MCF 10A (cell line): Measurements from ENCODE around the gene WDFY3. TPM values are rescaled to one million over a fixed set of nuclear protein-coding genes. Genes with fewer than 3 reads are reported as not detected.
A peak's percentile ranks its signal among the peaks of the same experiment; 100 is the strongest.
"Not testable (repeated sequence)": the region's sequence is repeated elsewhere in the genome, so short reads cannot be mapped to it uniquely, and the experiment has no call there.

Experiments
- BruUV-seq: library from RNA; stranded (reverse); fragments of 400-500 nt; replicated peaks from 2 replicates; lab custom pipeline; 2021; lab: Mats Ljungman, UMichigan
- CTCF ChIA-PET: fragments of 300-600 bp; sonication (Branson Sonifier 250); formaldehyde crosslinking; extraction: SDS; loops from one replicate; lab custom pipeline; 2021; ENCODE audit warnings: antibody characterized with exemption, inconsistent platforms; lab: Yijun Ruan, JAX
- POLR2A ChIA-PET: fragments of 300-600, 350-650 bp; sonication (Branson Sonifier 250); formaldehyde crosslinking; extraction: SDS; loops from one replicate; lab custom pipeline; 2020; ENCODE audit warnings: antibody characterized with exemption, inconsistent platforms; lab: Yijun Ruan, JAX
- DNase-seq: peaks from one replicate; pipeline ENCODE4 v3.0.0-alpha.2; 2018; ENCODE audit not compliant: unreplicated experiment
- H3K27ac Mint-ChIP-seq: one replicate; pipeline ENCODE4 v1.8.0; 2022; ENCODE audit warnings: mild to moderate bottlenecking, low read depth, mixed read lengths; ENCODE audit not compliant: unreplicated experiment
- H3K27me3 Mint-ChIP-seq: one replicate; pipeline ENCODE4 v1.8.0; 2022; ENCODE audit warnings: mixed read lengths; ENCODE audit not compliant: insufficient read depth, unreplicated experiment
- H3K36me3 Mint-ChIP-seq: one replicate; pipeline ENCODE4 v1.8.0; 2022; ENCODE audit warnings: mild to moderate bottlenecking, moderate library complexity, mixed read lengths; ENCODE audit not compliant: insufficient read depth, unreplicated experiment
- H3K4me1 Mint-ChIP-seq: one replicate; pipeline ENCODE4 v1.8.0; 2022; ENCODE audit warnings: mixed read lengths; ENCODE audit not compliant: insufficient read depth, unreplicated experiment
- H3K4me3 Mint-ChIP-seq: one replicate; pipeline ENCODE4 v1.8.0; 2022; ENCODE audit warnings: mild to moderate bottlenecking, moderate library complexity, mixed read lengths; ENCODE audit not compliant: unreplicated experiment
- H3K9me3 Mint-ChIP-seq: one replicate; pipeline ENCODE4 v1.8.0; 2022; ENCODE audit warnings: mixed read lengths; ENCODE audit not compliant: unreplicated experiment
- CTCF ChIP-seq: fragments of 200-600 bp; IDR thresholded peaks from one replicate; pipeline ENCODE4 v1.8.0; 2022; ENCODE audit warnings: antibody characterized with exemption, mild to moderate bottlenecking; ENCODE audit not compliant: unreplicated experiment
- intact Hi-C: fragments of 100-400 bp; cut with micrococcal nuclease; formaldehyde crosslinking; loops from 2 replicates; pipeline ENCODE4 v1.14.1; 2022
- total RNA-seq: library from RNA; stranded (reverse); gene quantifications from 2 replicates; pipeline ENCODE4 v1.2.3, GENCODE V29; 2022

WDFY3 gene
- total RNA-seq, 1 experiment from 2014 or later = 90.7 TPM

- Mint-ChIP-seq H3K27ac (no peak overlapping the region), H3K27me3 (no peaks in the 10 kb centered on the region), H3K9me3 (no peaks in the 10 kb centered on the region), H3K36me3 (peaks cover 21% of the 10 kb centered on the region), H3K4me1 (no peaks in the 10 kb centered on the region), H3K4me3 (no peak overlapping the region)
- no TSS peak for BruUV-seq
- intact Hi-C loops = no loop called here
- ChIA-PET CTCF (no interaction called here), POLR2A (interaction anchor here (0.8 kb wide), 2 partner anchors 9 to 146 kb away, joined by 3 to 5 read pairs; partner anchors contain the start of gene WDFY3)
- TF ChIP-seq CTCF = no peak
- no peak for DNase-seq
Measured at GRCh38 chr4:84821064-84821463, 145.4 kb downstream of the WDFY3 start.

GRCh38 chr4:84814094-84814750, 152.3 kb downstream of the WDFY3 start:
- no peak for TF ChIP-seq CTCF
- CTCF ChIA-PET = no interaction called here
- Mint-ChIP-seq H3K27me3 (no peaks in the 10 kb centered on the region), H3K9me3 (no peaks in the 10 kb centered on the region), H3K36me3 (peaks cover 34% of the 10 kb centered on the region), H3K4me3 (no peak overlapping the region), H3K27ac (peak overlapping the region; percentile 93), H3K4me1 (peaks cover 17% of the 10 kb centered on the region)
- BruUV-seq = TSS peak; percentile 10
- POLR2A ChIA-PET = no interaction called here
- DNase-seq = peak; percentile 89
- intact Hi-C loops = loop anchor here (1.0 kb wide), 1 partner anchor 152 kb away; the partner anchor contains the start of gene WDFY3

DNA sequence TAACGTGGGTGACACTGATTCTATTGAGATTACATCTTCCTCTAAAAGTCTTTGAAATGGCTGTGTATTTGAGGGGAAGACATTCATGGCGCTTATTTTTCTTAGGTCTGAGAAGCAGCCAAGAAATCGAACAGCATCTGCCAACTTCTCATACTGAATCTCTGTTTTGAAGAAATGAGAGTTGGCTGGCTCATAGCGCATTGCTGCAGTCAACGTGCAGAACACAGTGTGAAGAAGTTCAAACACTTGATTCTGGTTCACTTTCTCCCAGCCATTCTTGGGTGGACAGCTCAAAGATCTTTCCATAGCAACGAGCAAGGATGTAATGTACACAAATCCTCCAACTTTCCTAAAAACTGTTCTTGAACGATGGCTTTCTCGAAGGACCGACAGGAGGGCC, 156.5 kb downstream of the WDFY3 start:
- H3K27me3 Mint-ChIP-seq = no peaks in the 10 kb centered on the region
- H3K36me3 Mint-ChIP-seq = peaks cover 35% of the 10 kb centered on the region
- ChIA-PET POLR2A (interaction anchor here (0.6 kb wide), 1 partner anchor 532 kb away, joined by 4 read pairs; no protein-coding TSS in a partner anchor), CTCF (no interaction called here)
- no peak for TF ChIP-seq CTCF
- H3K9me3 Mint-ChIP-seq = no peaks in the 10 kb centered on the region
- intact Hi-C loops = no loop called here
- DNase-seq = no peak
- peaks cover 11% of the 10 kb centered on the region for H3K4me1 Mint-ChIP-seq
- no peak overlapping the region for H3K4me3 Mint-ChIP-seq
- BruUV-seq = no TSS peak
- H3K27ac Mint-ChIP-seq = no peak overlapping the region

- H3K36me3 Mint-ChIP-seq = peaks cover 31% of the 10 kb centered on the region
- BruUV-seq = no TSS peak
- CTCF ChIA-PET = no interaction called here
Measured at GRCh38 chr4:84808332-84808731, 158.2 kb downstream of the WDFY3 start.

DNA sequence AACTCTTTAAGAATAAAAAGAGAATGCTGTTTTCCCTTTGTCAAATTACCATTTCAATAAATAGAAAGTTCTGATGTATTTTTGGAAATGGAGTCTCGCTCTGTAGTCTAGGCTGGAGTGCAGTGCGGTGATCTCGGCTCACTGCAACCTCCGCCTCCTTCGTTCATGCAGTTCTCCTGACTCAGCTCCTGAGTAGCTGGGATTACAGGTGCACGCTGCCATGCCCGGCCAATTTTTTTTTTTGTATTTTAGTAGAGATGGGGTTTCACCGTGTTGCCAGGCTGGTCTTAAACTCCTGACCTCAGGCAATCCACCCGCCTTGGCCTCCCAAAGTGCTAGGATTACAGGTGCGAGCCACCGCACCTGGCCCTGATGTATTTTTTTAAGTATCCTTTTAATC, 159.9 kb downstream of the WDFY3 start:
- H3K4me3 Mint-ChIP-seq, H3K9me3 Mint-ChIP-seq, H3K27ac Mint-ChIP-seq, H3K4me1 Mint-ChIP-seq, DNase-seq, H3K27me3 Mint-ChIP-seq, BruUV-seq, intact Hi-C loops: not testable (repeated sequence)
- POLR2A ChIA-PET = interaction anchor here (0.6 to 2.3 kb wide), 2 partner anchors 42 to 160 kb away, joined by 3 to 11 read pairs; partner anchors contain the start of gene WDFY3
- CTCF ChIA-PET = interaction anchor here (0.7 kb wide), 1 partner anchor 260 kb away, joined by 3 read pairs; no protein-coding TSS in a partner anchor
- H3K36me3 Mint-ChIP-seq = peaks cover 41% of the 10 kb centered on the region

More at GRCh38 chr4:84808332-84808731, 158.2 kb downstream of the WDFY3 start:
- TF ChIP-seq CTCF = no peak
- H3K4me3 Mint-ChIP-seq = no peak overlapping the region
- no peaks in the 10 kb centered on the region for H3K27me3 Mint-ChIP-seq
- no peaks in the 10 kb centered on the region for H3K9me3 Mint-ChIP-seq
- H3K27ac Mint-ChIP-seq = no peak overlapping the region
- intact Hi-C loops = no loop called here
- no peaks in the 10 kb centered on the region for H3K4me1 Mint-ChIP-seq
- POLR2A ChIA-PET = interaction anchor here (1.2 kb wide), 1 partner anchor 31 kb away, joined by 3 read pairs; no protein-coding TSS in a partner anchor
- no peak for DNase-seq
